Progenitor cell of endocrine pancreas (in vitro differentiated cells): Measurements from ENCODE around the gene PRKN. TPM values are rescaled to one million over a fixed set of nuclear protein-coding genes. Genes with fewer than 3 reads are reported as not detected.

Experiments
- DNase-seq: peaks from one replicate; pipeline ENCODE4 v3.0.0; 2021; ENCODE audit warnings: low spot score; ENCODE audit not compliant: unreplicated experiment
- H3K27ac Mint-ChIP-seq: 2 replicates; pipeline ENCODE4 v1.8.0; 2021; ENCODE audit warnings: mild to moderate bottlenecking, moderate library complexity, mixed read lengths
- H3K27me3 Mint-ChIP-seq: 2 replicates; pipeline ENCODE4 v1.8.0; 2021; ENCODE audit warnings: mixed read lengths
- H3K36me3 Mint-ChIP-seq: 2 replicates; pipeline ENCODE4 v1.8.0; 2022; ENCODE audit warnings: mixed read lengths; ENCODE audit not compliant: insufficient read depth
- H3K4me1 Mint-ChIP-seq: 2 replicates; pipeline ENCODE4 v1.8.0; 2021; ENCODE audit warnings: low read depth, mixed read lengths
- H3K4me3 Mint-ChIP-seq: 2 replicates; pipeline ENCODE4 v1.8.0; 2021; ENCODE audit warnings: low read depth, mild to moderate bottlenecking, moderate library complexity, mixed read lengths
- H3K9me3 Mint-ChIP-seq: 2 replicates; pipeline ENCODE4 v1.8.0; 2021; ENCODE audit warnings: low read depth, mixed read lengths
- total RNA-seq: library from RNA; stranded (reverse); gene quantifications from 2 replicates; pipeline ENCODE4 v1.2.1, GENCODE V29; 2021
- TF ChIP-seq, protein P1 (sequence below): fragments of 200-600 bp; sonication (generic); IDR thresholded peaks from one replicate; pipeline ENCODE4 v1.5.0; 2021; ENCODE audit warnings: antibody characterized with exemption, mild to moderate bottlenecking; ENCODE audit not compliant: unreplicated experiment

The PRKN gene
- total RNA-seq, 1 donor from 2014 or later = 4.6 TPM

- no peak for DNase-seq
- H3K27me3 Mint-ChIP-seq = peaks cover 11% of the 10 kb centered on the region
- no peak overlapping the region for H3K27ac Mint-ChIP-seq
- TF ChIP-seq, protein P1, sequence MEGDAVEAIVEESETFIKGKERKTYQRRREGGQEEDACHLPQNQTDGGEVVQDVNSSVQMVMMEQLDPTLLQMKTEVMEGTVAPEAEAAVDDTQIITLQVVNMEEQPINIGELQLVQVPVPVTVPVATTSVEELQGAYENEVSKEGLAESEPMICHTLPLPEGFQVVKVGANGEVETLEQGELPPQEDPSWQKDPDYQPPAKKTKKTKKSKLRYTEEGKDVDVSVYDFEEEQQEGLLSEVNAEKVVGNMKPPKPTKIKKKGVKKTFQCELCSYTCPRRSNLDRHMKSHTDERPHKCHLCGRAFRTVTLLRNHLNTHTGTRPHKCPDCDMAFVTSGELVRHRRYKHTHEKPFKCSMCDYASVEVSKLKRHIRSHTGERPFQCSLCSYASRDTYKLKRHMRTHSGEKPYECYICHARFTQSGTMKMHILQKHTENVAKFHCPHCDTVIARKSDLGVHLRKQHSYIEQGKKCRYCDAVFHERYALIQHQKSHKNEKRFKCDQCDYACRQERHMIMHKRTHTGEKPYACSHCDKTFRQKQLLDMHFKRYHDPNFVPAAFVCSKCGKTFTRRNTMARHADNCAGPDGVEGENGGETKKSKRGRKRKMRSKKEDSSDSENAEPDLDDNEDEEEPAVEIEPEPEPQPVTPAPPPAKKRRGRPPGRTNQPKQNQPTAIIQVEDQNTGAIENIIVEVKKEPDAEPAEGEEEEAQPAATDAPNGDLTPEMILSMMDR = no peak
- no peak overlapping the region for H3K4me3 Mint-ChIP-seq
- no peaks in the 10 kb centered on the region for H3K36me3 Mint-ChIP-seq
- H3K4me1 Mint-ChIP-seq = no peaks in the 10 kb centered on the region
- peaks cover 4% of the 10 kb centered on the region for H3K9me3 Mint-ChIP-seq
Observed at GRCh38 chr6:161747506-161747905, 980.1 kb downstream of the PRKN start.

DNA sequence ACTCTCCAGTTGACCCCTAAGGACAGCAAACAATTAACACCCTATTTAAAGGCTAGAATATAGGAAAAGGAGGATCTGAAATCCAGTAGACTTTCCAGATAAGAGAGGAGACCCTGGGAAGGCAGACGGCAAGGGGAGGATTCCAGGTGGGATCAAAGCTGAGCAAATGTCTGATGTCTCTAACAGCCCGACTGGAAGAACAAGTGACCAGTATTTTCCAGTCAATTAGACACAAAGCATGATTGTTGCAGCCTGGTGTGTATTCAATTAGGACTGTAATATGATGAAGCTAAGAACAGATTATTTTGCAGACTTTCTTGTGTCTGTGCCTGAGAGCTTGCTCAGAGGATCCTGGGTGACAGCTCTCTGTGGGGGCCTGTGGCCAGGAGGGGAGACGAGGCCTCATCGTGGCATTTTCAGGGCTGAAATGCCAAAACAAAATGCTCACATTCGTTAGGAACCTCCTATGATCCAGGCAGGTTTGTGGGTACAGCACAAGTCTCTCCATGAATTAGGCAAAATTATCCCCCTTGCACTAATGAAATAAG lies 981.9 kb downstream of the PRKN start:
- TF ChIP-seq, protein P1 = no peak
- no peak for DNase-seq
- H3K4me1 Mint-ChIP-seq = no peaks in the 10 kb centered on the region
- no peak overlapping the region for H3K4me3 Mint-ChIP-seq
- no peak overlapping the region for H3K27ac Mint-ChIP-seq
- H3K36me3 Mint-ChIP-seq = no peaks in the 10 kb centered on the region
- H3K9me3 Mint-ChIP-seq = no peaks in the 10 kb centered on the region
- peaks cover 8% of the 10 kb centered on the region for H3K27me3 Mint-ChIP-seq

GRCh38 chr6:161745128-161745527 lies 982.4 kb downstream of the PRKN start:
- peaks cover 2% of the 10 kb centered on the region for H3K4me1 Mint-ChIP-seq
- no peak for DNase-seq
- peaks cover 8% of the 10 kb centered on the region for H3K27me3 Mint-ChIP-seq
- no peaks in the 10 kb centered on the region for H3K9me3 Mint-ChIP-seq
- H3K27ac Mint-ChIP-seq = no peak overlapping the region
- no peaks in the 10 kb centered on the region for H3K36me3 Mint-ChIP-seq
- TF ChIP-seq, protein P1 = no peak
- no peak overlapping the region for H3K4me3 Mint-ChIP-seq

DNA sequence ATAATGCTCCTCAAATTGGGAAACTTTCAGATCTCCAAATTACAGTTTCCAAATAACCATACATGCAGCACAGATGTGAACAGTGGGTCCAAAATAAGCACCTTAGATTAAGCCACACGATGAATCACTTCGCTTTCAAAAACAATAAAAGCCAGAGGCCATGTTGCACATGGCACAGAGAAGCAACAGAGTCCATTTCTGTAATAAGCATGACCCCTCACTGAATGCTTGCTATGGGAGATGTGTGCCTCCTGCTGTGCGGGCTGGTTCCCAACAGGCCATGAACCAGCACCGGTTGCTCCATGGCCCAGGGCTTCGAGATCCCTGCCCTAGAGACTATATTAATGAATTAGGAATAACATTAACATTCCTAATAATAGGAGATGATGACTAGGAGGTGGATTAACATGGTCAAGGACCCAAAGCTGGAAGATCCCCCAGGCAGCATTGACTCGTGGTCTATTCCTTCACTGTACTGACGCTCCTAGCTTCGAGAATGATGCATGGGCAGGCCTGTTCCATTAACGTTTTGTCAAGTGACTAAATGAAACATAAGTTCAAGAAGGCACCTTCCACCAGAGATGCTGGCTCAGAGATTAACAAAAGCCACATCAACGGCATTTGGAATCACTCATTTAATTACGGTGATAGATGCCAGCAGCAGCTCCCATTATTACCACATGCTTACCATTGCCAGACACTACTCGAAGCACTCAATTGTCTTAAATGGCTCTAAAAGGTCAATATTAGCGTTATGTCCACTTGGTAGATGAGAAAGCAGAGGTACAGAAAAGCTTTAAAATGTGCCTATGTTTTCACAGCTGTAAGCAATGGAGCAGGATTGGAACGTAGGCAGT lies 983.1 kb downstream of the PRKN start:
- no peak for DNase-seq
- Mint-ChIP-seq H3K27ac (no peak overlapping the region), H3K27me3 (peaks cover 8% of the 10 kb centered on the region), H3K4me3 (no peak overlapping the region), H3K9me3 (no peaks in the 10 kb centered on the region), H3K36me3 (no peaks in the 10 kb centered on the region), H3K4me1 (peaks cover 2% of the 10 kb centered on the region)
- TF ChIP-seq, protein P1 = no peak

GRCh38 chr6:161743509-161744178 lies 983.9 kb downstream of the PRKN start:
- no peak overlapping the region for H3K27ac Mint-ChIP-seq
- H3K4me1 Mint-ChIP-seq = peaks cover 2% of the 10 kb centered on the region

More at GRCh38 chr6:161743509-161744178, 983.9 kb downstream of the PRKN start:
- TF ChIP-seq, protein P1 = no peak
- H3K4me3 Mint-ChIP-seq = no peak overlapping the region
- H3K9me3 Mint-ChIP-seq = no peaks in the 10 kb centered on the region
- no peaks in the 10 kb centered on the region for H3K36me3 Mint-ChIP-seq
- H3K27me3 Mint-ChIP-seq = peaks cover 6% of the 10 kb centered on the region
- DNase-seq = no peak
